HCT116 (cell line): ENCODE measurements around the gene ALB. TPM values are rescaled to one million over a fixed set of nuclear protein-coding genes. Genes with fewer than 3 reads are reported as not detected.

ENCODE experiments used
- ATAC-seq: fragments of 200-7000 bp; cut with Tn5 transposase; 2 replicates; pipeline ENCODE4 v1.9.1; 2020; ENCODE audit warnings: mild to moderate bottlenecking, moderate library complexity
- BruUV-seq: library from RNA; stranded (reverse); fragments of 400-500 nt; replicated peaks from 2 replicates; lab custom pipeline; 2021; lab: Mats Ljungman, UMichigan
- CTCF ChIA-PET: fragments of 300-600 bp; sonication (Branson Sonifier 250); formaldehyde crosslinking; loops from one replicate; lab custom pipeline; 2021; ENCODE audit warnings: antibody characterized with exemption; lab: Charles Lee
- POLR2A ChIA-PET: fragments of 300-600, 350-600 bp; sonication (Branson Sonifier 250); formaldehyde crosslinking; loops from one replicate; lab custom pipeline; 2021; ENCODE audit warnings: antibody characterized with exemption; lab: Charles Lee
- RAD21 ChIA-PET, 2 experiments: fragments of 300-600 bp; sonication (Branson Sonifier 250); formaldehyde crosslinking; loops; one replicate each; lab custom pipeline; 2023; ENCODE audit warnings: low total read pairs in 2 of 2; ENCODE audit not compliant: uncharacterized antibody in 2 of 2, unreplicated experiment in 2 of 2, low non-redundant PET in 1 of 2; lab: Charles Lee
- DNase-seq: peaks from one replicate; pipeline ENCODE4 v3.0.0-alpha.2; 2010; ENCODE audit warnings: low read depth, low spot score
- H2AFZ ChIP-seq: fragments of 200-600 bp; shearing (Covaris generic), sonication (generic); 2 replicates; pipeline ENCODE4 v1.6.1; 2017; ENCODE audit warnings: low read depth, mixed run types, mixed read lengths, antibody characterized with exemption, low read length; ENCODE audit not compliant: poor library complexity, severe bottlenecking
- H3K27ac ChIP-seq: 2 replicates; pipeline ENCODE4 v1.5.1; 2012; ENCODE audit warnings: low read depth, low read length
- H3K27me3 ChIP-seq: fragments of 200-600 bp; sonication (generic); 2 replicates; pipeline ENCODE4 v1.6.1; 2016; ENCODE audit warnings: mixed run types, low read length, mixed read lengths; ENCODE audit not compliant: insufficient read depth
- H3K36me3 ChIP-seq, 2 experiments: fragments of 200-500 bp in 1 of 2; fragments of 200-600 bp in 1 of 2; sonication (Bioruptor generic) in 1 of 2; sonication (generic) in 1 of 2; 2 replicates each; pipeline versions ENCODE4 v1.5.1 to v1.6.1; 2014 to 2016; ENCODE audit warnings: low read length in 2 of 2, inconsistent platforms in 1 of 2, mixed read lengths in 1 of 2, mixed run types in 1 of 2; ENCODE audit not compliant: insufficient read depth in 2 of 2, control insufficient read depth in 1 of 2
- H3K4me1 ChIP-seq, 2 experiments: fragments of 200-600 bp in 1 of 2; sonication (generic) in 1 of 2; 2 replicates each; pipeline versions ENCODE4 v1.5.1 to v1.6.1; 2012 to 2017; ENCODE audit warnings: low read length in 2 of 2, inconsistent platforms in 1 of 2, mild to moderate bottlenecking in 1 of 2, mixed read lengths in 1 of 2, mixed run types in 1 of 2, moderate library complexity in 1 of 2; ENCODE audit not compliant: insufficient read depth in 2 of 2, control insufficient read depth in 1 of 2
- H3K4me2 ChIP-seq: fragments of 200-600 bp; sonication (generic); 2 replicates; pipeline ENCODE4 v1.6.1; 2017; ENCODE audit warnings: mixed run types, low read length, mixed read lengths
- H3K4me3 ChIP-seq, 2 experiments: fragments of 200-600 bp in 1 of 2; sonication (generic) in 1 of 2; replicated peaks in 1 of 2; 2 replicates each; pipeline ENCODE4 v1.5.1; 2011 to 2016; ENCODE audit warnings: low read length in 2 of 2, control low read depth in 1 of 2, low read depth in 1 of 2, mild to moderate bottlenecking in 1 of 2, mixed read lengths in 1 of 2, mixed run types in 1 of 2
- H3K79me2 ChIP-seq: fragments of 200-600 bp; sonication (generic); 2 replicates; pipeline ENCODE4 v1.6.1; 2017; ENCODE audit warnings: mild to moderate bottlenecking, mixed run types, low read length, moderate library complexity, mixed read lengths; ENCODE audit not compliant: insufficient read depth
- H3K9ac ChIP-seq: fragments of 200-600 bp; sonication (generic); 2 replicates; pipeline ENCODE4 v1.6.1; 2016; ENCODE audit warnings: low read length, mixed read lengths
- H3K9me2 ChIP-seq: fragments of 200-600 bp; sonication (generic), shearing (Covaris generic); 2 replicates; pipeline ENCODE4 v1.6.1; 2017; ENCODE audit warnings: mixed run types, mild to moderate bottlenecking, moderate library complexity; ENCODE audit not compliant: insufficient read depth
- H3K9me3 ChIP-seq, 2 experiments: fragments of 200-500 bp in 1 of 2; fragments of 200-600 bp in 1 of 2; sonication (Bioruptor generic) in 1 of 2; sonication (generic) in 1 of 2; 2 replicates each; pipeline ENCODE4 v1.6.1; 2014 to 2017; ENCODE audit warnings: low read length in 2 of 2, mixed read lengths in 2 of 2, inconsistent platforms in 1 of 2, low read depth in 1 of 2, mild to moderate bottlenecking in 1 of 2, mixed run types in 1 of 2, moderate library complexity in 1 of 2; ENCODE audit not compliant: control insufficient read depth in 1 of 2, insufficient read depth in 1 of 2
- H4K20me1 ChIP-seq: fragments of 200-600 bp; sonication (generic), shearing (Covaris generic); 2 replicates; pipeline ENCODE4 v1.6.1; 2017; ENCODE audit warnings: mixed run types, mild to moderate bottlenecking, moderate library complexity; ENCODE audit not compliant: insufficient read depth
- ELF1 ChIP-seq: IDR thresholded peaks from 2 replicates; pipeline ENCODE4 v1.6.1; 2012; ENCODE audit warnings: low read depth, borderline replicate concordance
- EZH2 ChIP-seq: fragments of 200-600 bp; sonication (generic); IDR thresholded peaks from 2 replicates; pipeline ENCODE4 v1.6.1; 2017; ENCODE audit warnings: antibody characterized with exemption, mixed run types
- EZH2phosphoT487 ChIP-seq: fragments of 200-600 bp; IDR thresholded peaks from 2 replicates; pipeline ENCODE4 v1.6.1; 2018; ENCODE audit warnings: antibody characterized with exemption, borderline replicate concordance
- POLR2AphosphoS5 ChIP-seq: IDR thresholded peaks from 2 replicates; pipeline ENCODE4 v1.6.1; 2011; ENCODE audit warnings: mild to moderate bottlenecking, low read depth, low read length, moderate library complexity
- SRF ChIP-seq: IDR thresholded peaks from 2 replicates; pipeline ENCODE4 v1.6.1; 2012; ENCODE audit warnings: low read depth
- ZBTB33 ChIP-seq: IDR thresholded peaks from 2 replicates; pipeline ENCODE4 v1.6.1; 2011; ENCODE audit warnings: mild to moderate bottlenecking, low read length, moderate library complexity; ENCODE audit not compliant: insufficient replicate concordance; ENCODE audit errors: extremely low read depth
- ZNF274 ChIP-seq: fragments of 200-500 bp; sonication (Bioruptor generic); IDR thresholded peaks from 2 replicates; pipeline ENCODE4 v1.6.1; 2014; ENCODE audit warnings: mild to moderate bottlenecking, low read depth, low read length, inconsistent platforms
- intact Hi-C: fragments of 100-400 bp; cut with micrococcal nuclease; formaldehyde crosslinking; loops from 2 replicates; pipeline ENCODE4 v1.10.0; 2022
- total RNA-seq: library from RNA; stranded (reverse); gene quantifications from one replicate; pipeline ENCODE4 v1.2.1, GENCODE V29; 2021; ENCODE audit not compliant: unreplicated experiment
- TF ChIP-seq, protein P1 (sequence below): IDR thresholded peaks from 2 replicates; pipeline ENCODE4 v1.6.1; 2012

ALB gene
- total RNA-seq, 1 experiment from 2014 or later = 26.7 TPM

- no peaks in the 10 kb centered on the region for H3K4me1 ChIP-seq
- BruUV-seq = no TSS peak
- CTCF ChIA-PET = no interaction called here
- POLR2A ChIA-PET = no interaction called here
- ATAC-seq = no peak
- H3K9me3 ChIP-seq = no peaks in the 10 kb centered on the region
- H3K27me3 ChIP-seq = no peaks in the 10 kb centered on the region
- no peak for DNase-seq
- no peaks in the 10 kb centered on the region for H3K79me2 ChIP-seq
- H3K36me3 ChIP-seq = no peaks in the 10 kb centered on the region
- no peaks in the 10 kb centered on the region; the same call in 1 of the 2 replicates for H4K20me1 ChIP-seq
- no peak overlapping the region for H2AFZ ChIP-seq
- no peak overlapping the region for H3K27ac ChIP-seq
- H3K9ac ChIP-seq = no peak overlapping the region
- H3K4me2 ChIP-seq = no peak overlapping the region
- H3K9me2 ChIP-seq = no peaks in the 10 kb centered on the region
- no peak overlapping the region for H3K4me3 ChIP-seq
- TF ChIP-seq EZH2phosphoT487 (no peak), ELF1 (no peak), ZNF274 (no peak), SRF (no peak), ZBTB33 (no peak), EZH2 (no peak), POLR2AphosphoS5 (no peak)
- TF ChIP-seq, protein P1, sequence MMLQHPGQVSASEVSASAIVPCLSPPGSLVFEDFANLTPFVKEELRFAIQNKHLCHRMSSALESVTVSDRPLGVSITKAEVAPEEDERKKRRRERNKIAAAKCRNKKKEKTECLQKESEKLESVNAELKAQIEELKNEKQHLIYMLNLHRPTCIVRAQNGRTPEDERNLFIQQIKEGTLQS = no peak
- TF ChIP-seq, all 23 proteins: peak for 0
- RAD21 ChIA-PET = no interaction called here
- intact Hi-C loops = no loop called here
Observed at GRCh38 chr4:73408181-73408867, 4.2 kb downstream of the ALB start.
